ENCODE measurements around the gene MBD5. TPM values are rescaled to one million over a fixed set of nuclear protein-coding genes. Genes with fewer than 3 reads are reported as not detected.

The MBD5 gene
- total and polyA plus RNA-seq, 2 of the 4 experiments (the other 2 are of a cell fraction) = 9.8 to 14.2 TPM

- WGBS, 2 experiments (ENCODE audit: extremely low coverage in 2 of 2, insufficient read length in 1 of 2) = no CpG with 5 or more reads among the region's 6 CpGs
- dilution Hi-C loops (cut with HindIII; ENCODE audit: low sequenced_read_pairs, unreplicated experiment) = no loop called here
- H2AK9ac ChIP-seq (replicated peaks; ENCODE audit: low read depth, low read length, poor library complexity) = no peak overlapping the region
Measured at GRCh38 chr2:148006249-148007007, 14.5 kb upstream of the MBD5 start.

More at GRCh38 chr2:148006249-148007007, 14.5 kb upstream of the MBD5 start:
- POLR2A ChIA-PET (ENCODE audit: unreplicated experiment) = no interaction called here
- H3K9me3 ChIP-seq (ENCODE audit: control insufficient read depth, insufficient read depth, low read length) = no peaks in the 10 kb centered on the region
- H2BK15ac ChIP-seq (ENCODE audit: low read depth, low read length) = no peak overlapping the region
- H3K36me3 ChIP-seq (ENCODE audit: control insufficient read depth, insufficient read depth, low read length) = no peaks in the 10 kb centered on the region
- no peak overlapping the region for H2BK5ac ChIP-seq (ENCODE audit: low read depth, low read length, poor library complexity, severe bottlenecking)
- no peak overlapping the region for H3K4me2 ChIP-seq (ENCODE audit: low read depth, low read length)
- no peaks in the 10 kb centered on the region for H3K9me1 ChIP-seq (ENCODE audit: insufficient read depth, low read length)
- H3K18ac ChIP-seq (ENCODE audit: low read depth, low read length) = no peak overlapping the region
- no peak overlapping the region for H3K4me3 ChIP-seq (ENCODE audit: insufficient read depth, low read depth, low read length)
- in situ Hi-C loops (cut with MboI; ENCODE audit: low sequenced_read_pairs) = no loop called here
- no peaks in the 10 kb centered on the region for H3K4me1 ChIP-seq (ENCODE audit: control insufficient read depth, insufficient read depth, low read length)
- BruUV-seq (replicated peaks) = no TSS peak
- intact Hi-C loops (cut with micrococcal nuclease) = no loop called here
- H2AK5ac ChIP-seq (ENCODE audit: low read depth, low read length) = no peak overlapping the region
- H4K8ac ChIP-seq (ENCODE audit: low read depth in 2 of 2, low read length in 2 of 2) = no peak overlapping the region
- H4K91ac ChIP-seq (ENCODE audit: insufficient read depth, low read depth, low read length) = no peak overlapping the region
- H3K27me3 ChIP-seq (ENCODE audit: control insufficient read depth, insufficient read depth, low read length) = no peaks in the 10 kb centered on the region
- no peaks in the 10 kb centered on the region; the same call in none of the 2 replicates for H4K20me1 ChIP-seq (ENCODE audit: insufficient read depth, low read length)
- no peak overlapping the region for H2BK120ac ChIP-seq (ENCODE audit: low read depth, low read length)
- no peak for ATAC-seq (ENCODE audit: low read depth)
- no peak overlapping the region for H3K9ac ChIP-seq (ENCODE audit: low read depth, low read length)
- no peak overlapping the region for H3K56ac ChIP-seq (ENCODE audit: extremely low read depth, insufficient read depth, low read length)
- H3K14ac ChIP-seq (replicated peaks; ENCODE audit: low read depth, low read length) = no peak overlapping the region
- H3K4ac ChIP-seq (ENCODE audit: low read depth, low read length) = no peak overlapping the region
- no peak for DNase-seq
- H2BK20ac ChIP-seq (ENCODE audit: low read depth, low read length) = no peak overlapping the region
- no peak overlapping the region for H3K27ac ChIP-seq (ENCODE audit: insufficient read depth, low read length)
- TF ChIP-seq RCOR1 (IDR thresholded peaks at IDR 0.05; ENCODE audit: insufficient replicate concordance, low read length) (no peak), RAD21 (IDR thresholded peaks at IDR 0.05; ENCODE audit: low read length) (no peak), ELK1 (IDR thresholded peaks at IDR 0.05; ENCODE audit: borderline replicate concordance, low read depth, low read length) (no peak), MXI1 (IDR thresholded peaks at IDR 0.05; ENCODE audit: borderline replicate concordance, low read depth, low read length) (no peak), SMC3 (IDR thresholded peaks at IDR 0.05; ENCODE audit: low read depth, low read length) (no peak), CEBPB (IDR thresholded peaks at IDR 0.05; ENCODE audit: low read depth, low read length) (no peak)
- no peak overlapping the region for H3K23ac ChIP-seq (ENCODE audit: low read depth, low read length)
- no peak overlapping the region for H4K5ac ChIP-seq (ENCODE audit: low read depth, low read length)
- H3K79me1 ChIP-seq (ENCODE audit: low read depth in 1 of 2, low read length in 2 of 2) = peaks cover 18 to 34% of the 10 kb centered on the region in 2 experiments
- CTCF ChIA-PET = no interaction called here
- no peak overlapping the region for H2AFZ ChIP-seq (replicated peaks; ENCODE audit: low read length, poor library complexity)

Measured in IMR-90 (cell line).